HuH-7 (cell line): ENCODE measurements around the gene IGDCC3.
"Not testable (repeated sequence)": the region's sequence is repeated elsewhere in the genome, so short reads cannot be mapped to it uniquely, and the experiment has no call there.

Source experiments
- DNase-seq: peaks from one replicate; pipeline ENCODE4 v3.0.0; 2011; ENCODE audit warnings: low spot score

The IGDCC3 gene

DNA sequence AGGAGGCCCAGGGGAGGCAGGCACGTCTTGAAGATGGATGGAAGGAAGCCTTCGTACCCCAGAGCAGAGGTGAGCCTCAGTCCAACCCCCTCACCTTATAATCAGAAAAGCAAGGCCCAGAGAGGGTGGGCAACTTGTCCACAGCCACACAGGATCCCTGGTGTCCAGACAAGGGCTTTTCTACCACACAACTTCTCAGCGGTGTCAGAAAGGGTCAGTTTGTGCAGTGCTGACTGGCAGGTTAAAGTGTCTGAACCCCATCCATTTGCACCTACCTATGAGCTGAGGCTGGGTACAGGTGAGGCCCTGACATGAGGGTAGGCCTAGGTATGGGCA, 8.6 kb downstream of the IGDCC3 start:
- DNase-seq = no peak

GRCh38 chr15:65368302-65369211, 9.2 kb downstream of the IGDCC3 start:
- DNase-seq = no peak

DNA sequence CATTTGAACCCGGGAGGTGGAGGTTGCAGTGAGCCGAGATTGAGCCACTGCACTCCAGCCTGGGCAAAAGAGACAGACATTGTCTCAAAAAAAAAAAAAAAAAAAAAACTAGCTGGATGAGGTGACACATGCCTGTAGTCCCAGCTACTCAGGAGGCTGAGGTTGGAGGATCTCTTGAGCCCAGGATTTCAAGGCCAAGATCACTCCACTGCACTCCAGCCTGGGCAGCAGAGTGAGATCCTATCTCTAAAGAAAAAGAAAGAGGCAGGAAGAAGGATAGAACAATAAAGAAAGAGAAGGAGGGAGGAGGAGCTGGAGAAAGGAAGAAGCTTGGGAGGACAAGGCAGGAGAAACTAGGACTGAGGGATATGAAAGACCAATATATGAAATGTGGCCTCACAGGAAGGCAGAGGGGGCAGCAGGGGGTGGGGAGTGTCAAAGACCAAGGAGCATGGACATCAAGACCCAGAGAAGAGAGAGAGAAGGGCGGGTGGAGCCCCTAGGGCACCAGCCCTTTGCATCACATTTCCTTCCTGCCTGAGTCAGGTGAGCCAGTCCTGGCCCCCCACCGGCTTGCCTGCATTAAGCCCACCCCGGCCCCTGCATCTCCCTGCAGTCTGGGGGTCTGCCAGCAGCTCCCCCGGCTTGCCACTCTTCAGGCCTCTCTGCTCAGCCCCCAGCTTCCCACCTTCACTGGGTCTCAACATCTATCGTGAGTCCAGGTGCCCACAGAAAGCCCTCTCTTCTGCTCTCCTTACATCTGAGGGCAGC, 11.5 kb downstream of the IGDCC3 start:
- no peak for DNase-seq

- peak; percentile 67 for DNase-seq
These were observed 12.6 kb downstream of the IGDCC3 start for GRCh38 chr15:65365229-65365628.

GRCh38 chr15:65363766-65364165, 14.0 kb downstream of the IGDCC3 start:
- DNase-seq = no peak

DNA sequence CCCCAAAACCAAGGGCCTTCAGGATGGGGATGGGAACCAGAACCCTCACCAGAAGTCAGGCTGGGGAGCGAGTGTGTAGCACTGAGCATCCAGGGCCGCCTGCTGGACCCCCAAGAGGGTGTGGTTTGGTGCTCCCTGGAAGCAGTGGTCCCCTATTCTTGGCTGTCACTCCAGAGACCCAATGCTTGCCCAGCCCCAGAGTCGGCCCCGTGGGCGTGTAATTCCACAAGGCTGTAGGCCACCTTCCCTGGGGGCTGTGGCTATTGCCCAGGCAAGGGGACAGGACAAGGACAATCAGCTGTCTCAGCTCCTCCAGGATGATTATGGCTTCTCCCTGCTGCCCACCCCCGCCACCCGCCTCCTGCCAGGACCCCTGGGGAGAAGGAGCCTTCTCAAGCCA, 14.5 kb downstream of the IGDCC3 start:
- no peak for DNase-seq

- no peak for DNase-seq
These were observed 15.3 kb downstream of the IGDCC3 start for GRCh38 chr15:65362491-65362890.

DNA sequence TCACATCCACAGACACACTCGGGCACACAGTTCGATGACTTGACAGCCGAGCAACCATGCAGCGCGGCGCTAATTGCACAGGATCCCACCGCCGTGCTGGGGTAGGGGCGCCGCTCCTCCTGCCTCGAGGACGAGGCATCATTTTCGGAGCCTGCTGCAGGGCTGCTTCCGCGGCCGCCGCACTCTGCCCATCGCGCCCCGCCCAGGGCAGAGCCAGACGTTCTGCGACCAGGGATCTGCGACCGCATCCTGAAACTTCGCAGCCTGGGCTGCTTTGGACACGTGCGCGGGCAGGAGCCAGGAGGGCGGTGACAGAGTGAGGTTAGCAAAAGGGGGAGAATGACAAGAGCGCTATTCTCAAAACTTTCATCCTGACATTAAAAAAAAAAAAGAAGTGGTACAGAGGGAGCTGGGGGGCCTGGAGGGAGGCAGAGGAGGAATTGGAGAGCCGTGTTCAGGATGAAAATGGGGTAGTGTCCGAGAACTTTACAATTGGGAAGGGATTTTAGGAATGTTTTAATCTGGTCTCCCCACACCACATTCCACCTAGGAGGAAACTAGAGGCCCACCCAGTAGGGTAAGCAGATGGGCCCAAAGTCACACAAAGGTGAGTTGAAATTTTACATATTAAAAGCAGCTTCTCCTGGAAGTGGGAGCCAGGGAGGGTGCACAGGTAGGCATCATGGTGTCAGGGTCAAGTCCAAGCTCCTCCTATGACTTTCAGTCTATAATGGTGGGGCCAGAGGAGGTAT, 15.9 kb downstream of the IGDCC3 start:
- no peak for DNase-seq

DNA sequence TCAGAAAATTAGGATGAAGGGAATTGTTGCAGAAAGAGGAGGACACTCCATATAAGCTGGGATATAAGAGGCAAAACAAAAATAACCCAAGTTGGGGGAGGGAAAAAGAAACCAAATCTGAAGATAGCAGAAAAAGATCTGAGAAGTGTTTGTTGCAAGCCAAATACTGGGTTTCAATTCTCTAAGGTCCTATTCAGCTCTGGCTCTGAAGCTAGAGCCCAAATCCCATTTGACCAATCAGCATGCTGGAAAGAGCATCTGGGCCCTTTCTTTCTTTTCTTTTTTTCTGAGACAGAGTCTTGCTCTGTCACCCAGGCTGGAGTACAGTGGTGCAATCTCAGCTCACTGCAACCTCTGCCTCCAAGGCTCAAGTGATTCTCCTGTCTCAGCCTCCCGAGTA, 17.3 kb downstream of the IGDCC3 start:
- no peak for DNase-seq

GRCh38 chr15:65355988-65356353, 21.8 kb downstream of the IGDCC3 start:
- no peak for DNase-seq

DNA sequence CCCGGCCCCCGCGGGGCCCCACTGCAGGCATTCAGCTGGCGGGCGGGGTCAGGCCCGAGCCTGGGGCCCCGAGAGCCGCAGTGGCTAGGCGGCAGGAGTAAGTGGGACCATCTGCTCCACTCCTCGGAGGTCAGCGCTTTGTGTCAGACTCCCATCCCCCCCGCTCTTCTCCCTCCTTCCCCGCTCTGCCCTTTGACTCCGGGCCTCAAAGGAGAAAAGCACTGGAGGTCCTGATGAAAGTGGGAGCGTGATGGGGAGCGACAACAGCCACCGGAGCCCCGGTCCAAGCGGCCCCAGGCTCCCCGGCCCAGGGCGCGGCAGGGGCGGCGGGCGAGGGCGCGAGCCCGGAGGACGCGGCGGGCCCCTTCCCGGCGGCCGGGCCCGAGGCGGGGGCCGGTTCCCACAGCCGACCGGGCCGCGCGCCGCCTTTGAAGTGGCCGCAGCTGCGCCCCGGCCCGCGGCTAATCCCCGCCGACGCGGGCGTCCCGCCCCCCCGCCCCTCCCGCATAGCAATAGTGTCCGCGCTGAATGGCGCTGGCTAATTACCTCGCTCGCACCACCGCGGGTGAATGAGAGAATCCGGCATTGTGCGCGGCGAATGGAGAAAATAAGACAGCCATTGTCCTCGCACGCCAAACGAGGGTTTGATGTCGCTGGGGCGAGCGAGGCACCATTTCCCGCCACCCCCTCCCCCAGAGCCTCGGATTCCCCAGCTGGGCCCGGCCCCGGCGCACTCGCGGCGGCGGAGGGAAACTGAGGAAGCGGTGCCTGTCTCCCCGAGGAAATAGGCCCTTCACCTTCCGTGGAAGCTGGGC, 22.4 kb downstream of the IGDCC3 start:
- peak; percentile 57 for DNase-seq

DNA sequence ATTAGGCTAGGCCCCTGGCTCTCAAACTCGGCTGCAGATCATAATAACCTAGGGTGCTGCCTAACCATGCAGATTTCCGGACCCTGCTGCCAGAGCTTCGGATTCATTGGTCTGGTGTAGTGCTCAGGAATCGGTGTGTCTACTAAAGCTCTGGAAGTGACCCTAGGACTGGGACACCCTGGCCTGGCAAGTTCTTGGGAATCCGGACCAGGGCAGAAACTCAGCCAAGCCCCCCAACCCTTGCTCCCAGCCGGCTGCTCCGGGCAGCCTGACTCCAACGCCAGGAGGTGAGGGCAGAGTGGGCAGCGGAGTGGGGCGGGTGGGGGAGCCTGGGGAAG, 23.0 kb downstream of the IGDCC3 start:
- DNase-seq = no peak

GRCh38 chr15:65351972-65352371, 25.8 kb downstream of the IGDCC3 start:
- DNase-seq = not testable (repeated sequence)

- DNase-seq = no peak
These were observed 28.5 kb downstream of the IGDCC3 start for GRCh38 chr15:65349338-65349737.

DNA sequence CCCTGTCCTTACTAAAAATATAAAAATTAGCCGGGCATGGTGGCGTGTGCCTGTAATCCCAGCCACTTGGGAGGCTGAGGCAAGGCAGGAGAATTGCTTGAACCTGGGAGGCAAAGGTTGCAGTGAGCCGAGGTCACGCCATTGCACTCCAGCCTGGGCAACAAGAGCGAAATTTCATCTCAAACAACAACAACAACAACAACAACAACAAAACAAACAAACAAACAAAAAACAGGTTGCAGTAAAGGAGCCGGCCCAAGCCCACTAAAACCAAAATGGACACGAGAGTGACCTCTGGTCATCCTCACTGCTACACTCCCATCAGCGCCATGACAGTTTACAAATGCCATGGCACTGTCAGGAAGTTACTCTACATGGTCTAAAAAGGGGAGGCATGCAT, 30.0 kb downstream of the IGDCC3 start:
- not testable (repeated sequence) for DNase-seq

GRCh38 chr15:65346856-65347598, 30.8 kb downstream of the IGDCC3 start:
- DNase-seq = no peak

DNA sequence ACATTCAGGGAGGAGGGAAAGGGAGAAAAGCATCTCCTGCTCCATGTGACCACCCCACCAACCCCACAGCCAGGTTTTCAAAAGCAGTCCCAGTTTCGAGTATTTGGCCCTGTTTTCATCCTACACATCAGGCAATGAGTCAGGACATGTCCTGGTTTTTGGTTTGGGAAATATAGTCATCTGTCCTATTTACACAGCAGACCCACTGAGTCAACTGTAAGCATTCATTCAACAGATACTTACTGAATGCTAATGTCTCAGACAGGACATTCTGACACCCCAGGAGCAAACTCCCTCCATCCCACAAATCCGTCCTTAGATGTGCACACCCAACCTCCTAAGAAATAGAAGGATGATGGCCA, 32.9 kb downstream of the IGDCC3 start:
- DNase-seq = no peak

GRCh38 chr15:65344214-65344913, 33.4 kb downstream of the IGDCC3 start:
- no peak for DNase-seq

- no peak for DNase-seq
These were observed 34.3 kb downstream of the IGDCC3 start for GRCh38 chr15:65343374-65343981.

GRCh38 chr15:65342493-65342892, 35.3 kb downstream of the IGDCC3 start:
- no peak for DNase-seq
